IPS-NIHi11 (cell line): Measurements from ENCODE around the gene CARD16.
"Not testable (repeated sequence)": the region's sequence is repeated elsewhere in the genome, so short reads cannot be mapped to it uniquely, and the experiment has no call there.

Experiments used
- DNase-seq: peaks from one replicate; pipeline ENCODE4 v3.0.0; 2012; ENCODE audit warnings: mixed read lengths, low spot score

The CARD16 gene

GRCh38 chr11:105049481-105049880 lies 4.3 kb upstream of the CARD16 start:
- no peak for DNase-seq

- DNase-seq, result peak; percentile 9
Observed at GRCh38 chr11:105046898-105047579, 1.9 kb upstream of the CARD16 start.

GRCh38 chr11:105045676-105046296 lies 651 bp upstream of the CARD16 start:
- no peak for DNase-seq

DNA sequence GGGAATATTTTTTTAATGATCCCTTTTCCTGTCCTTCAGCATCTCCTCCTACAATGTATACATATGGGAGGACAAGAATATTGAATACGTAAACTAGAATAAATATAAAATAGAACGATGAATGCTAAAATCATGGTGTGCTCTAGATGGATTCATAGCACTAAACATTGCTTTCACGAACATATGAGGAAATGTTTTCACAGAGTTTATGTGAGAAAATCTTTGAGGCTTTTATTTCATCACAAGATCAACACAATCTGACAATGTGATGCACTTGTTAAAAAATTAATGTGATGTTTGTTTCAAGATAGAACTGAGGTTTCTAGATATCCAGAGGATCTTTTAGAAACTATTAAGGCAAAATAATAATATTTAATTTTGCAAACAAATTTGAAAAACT lies 3.0 kb downstream of the CARD16 start:
- no peak for DNase-seq

DNA sequence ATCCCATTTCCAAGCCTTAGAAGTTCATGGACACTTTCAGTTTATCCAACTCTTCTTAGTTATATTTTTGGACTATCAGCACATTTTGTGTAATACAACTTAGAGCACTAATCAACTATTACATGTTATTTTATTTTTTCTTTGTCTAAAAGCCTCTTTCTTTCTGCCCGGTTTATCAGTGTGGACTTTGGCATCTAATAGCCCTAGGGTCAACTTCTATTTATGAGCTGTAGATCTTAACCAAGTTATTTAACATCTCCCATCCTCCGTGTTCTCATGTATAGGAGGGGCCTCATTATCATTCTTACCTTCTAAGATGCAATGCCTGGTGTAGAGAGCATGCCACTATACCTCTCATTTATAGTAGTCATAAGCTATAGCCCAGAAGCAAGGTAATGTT lies 4.4 kb downstream of the CARD16 start:
- DNase-seq, result no peak

DNA sequence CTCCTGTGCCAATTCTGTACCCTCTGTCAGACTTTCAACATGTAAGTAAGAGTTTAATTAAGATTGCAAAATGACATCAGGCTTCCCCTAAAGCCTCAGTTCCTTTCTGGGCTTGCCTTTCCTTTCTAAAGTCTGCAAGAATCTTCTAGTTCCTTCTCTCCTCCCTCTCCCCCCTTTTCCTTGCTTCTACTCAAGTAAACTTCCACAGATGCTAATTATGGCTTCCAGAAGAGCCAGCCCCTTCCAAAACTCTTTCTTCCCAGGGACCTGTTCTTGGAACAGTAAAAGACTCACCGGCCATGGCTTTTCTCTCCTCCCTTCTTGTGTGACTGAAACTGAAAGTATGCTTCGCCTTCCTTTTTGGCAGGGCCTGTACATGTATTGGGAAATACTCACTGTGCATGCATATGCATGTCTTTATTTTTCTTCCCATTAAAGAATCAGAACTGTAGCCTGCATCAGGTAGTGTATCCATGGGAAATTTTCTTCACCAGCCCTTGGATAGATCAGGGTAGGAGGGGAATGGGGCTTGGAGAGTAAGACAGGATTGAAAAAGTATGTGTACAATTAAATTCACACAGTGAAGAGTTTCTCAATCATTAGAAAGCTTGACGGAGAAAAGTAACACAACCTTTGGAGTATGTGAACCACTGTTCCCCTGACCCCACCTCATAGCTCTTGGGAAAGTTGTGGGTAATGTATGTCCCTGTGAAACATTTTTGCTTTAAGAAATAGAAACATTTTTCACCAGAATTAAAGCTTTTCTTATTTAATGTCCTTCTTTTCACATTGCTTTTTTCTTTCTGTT lies 10.1 kb downstream of the CARD16 start, which contains the start of gene CASP1:
TSS of gene CASP1 (minus strand) at position 332 of the 808 bp plus-strand sequence. CDS start at position 301, 31 bp downstream.
- no peak for DNase-seq

DNA sequence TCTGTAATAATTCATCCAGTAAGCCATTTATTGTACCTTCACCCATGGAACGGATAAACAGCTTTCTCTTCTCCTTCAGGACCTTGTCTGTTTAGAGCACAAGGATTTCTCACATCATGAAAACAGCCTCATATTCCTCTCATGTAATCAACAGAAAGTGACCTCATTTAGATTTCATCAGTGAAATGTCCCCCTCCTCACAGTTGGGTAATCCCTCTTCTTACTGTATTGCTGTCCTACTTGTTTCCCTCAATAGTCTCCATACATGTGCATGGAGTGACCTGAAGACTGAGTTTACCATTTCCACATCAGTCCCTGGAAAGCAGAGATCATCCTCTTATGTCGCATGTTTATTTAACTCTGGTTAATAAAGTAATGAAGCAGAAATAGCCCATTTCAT lies 10.7 kb downstream of the CARD16 start:
- DNase-seq, result not testable (repeated sequence)

DNA sequence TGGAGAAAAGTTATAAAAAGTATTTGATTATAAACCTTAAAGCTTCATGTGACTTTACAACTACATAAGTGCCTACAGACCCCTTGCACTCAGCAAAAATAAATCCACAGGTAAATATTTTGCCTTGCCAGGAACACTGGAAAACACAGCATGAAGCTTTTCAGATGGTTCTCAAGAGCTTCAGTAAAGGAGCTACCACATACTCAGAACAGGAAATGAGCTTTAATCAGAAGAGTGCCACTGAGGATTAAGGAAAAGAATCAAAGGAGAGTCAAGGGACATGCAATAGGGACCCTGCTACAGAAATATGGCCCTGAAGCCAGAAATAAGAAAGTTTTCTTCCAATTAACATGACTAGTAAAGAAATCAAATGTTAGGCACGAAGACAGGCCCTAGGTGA lies 11.4 kb downstream of the CARD16 start:
- DNase-seq, result no peak

DNA sequence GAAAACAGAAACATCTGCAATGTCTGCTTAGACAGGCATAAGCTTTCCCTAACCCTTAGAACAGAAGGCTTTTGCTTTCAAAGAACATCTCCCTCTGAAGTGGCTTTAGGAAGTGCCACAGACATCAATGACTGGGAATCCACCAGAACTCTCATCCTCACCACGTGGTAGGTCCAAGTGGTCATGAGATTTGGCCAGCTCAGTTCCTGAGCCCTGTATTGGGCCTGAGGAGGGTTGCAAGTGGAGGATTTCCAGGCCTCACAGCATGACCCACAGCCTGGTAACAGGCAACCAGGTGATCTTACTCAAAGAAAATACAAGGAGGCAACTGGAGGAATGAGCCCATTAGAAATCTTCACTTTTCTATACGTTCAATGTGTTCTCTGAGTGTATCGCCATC lies 11.8 kb downstream of the CARD16 start:
- no peak for DNase-seq

DNA sequence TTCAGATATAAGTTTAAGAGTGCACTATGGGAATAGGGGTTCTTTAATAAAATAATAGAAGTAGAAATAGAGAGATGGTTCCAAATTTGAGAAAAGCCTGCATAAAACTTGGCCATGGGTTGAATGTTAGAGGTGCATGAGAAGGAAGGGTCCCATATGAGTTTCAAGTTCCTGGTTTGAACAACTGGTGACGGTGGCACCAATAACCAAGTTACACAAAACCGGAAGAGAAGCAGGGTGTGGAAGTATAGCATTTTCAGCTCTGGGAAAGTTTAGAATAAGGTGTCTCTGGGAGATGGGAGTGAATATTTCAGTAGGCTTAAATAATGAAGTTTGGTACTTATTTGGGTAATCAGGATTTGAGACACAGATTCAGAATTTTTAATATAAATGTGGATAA lies 12.6 kb downstream of the CARD16 start:
- no peak for DNase-seq

DNA sequence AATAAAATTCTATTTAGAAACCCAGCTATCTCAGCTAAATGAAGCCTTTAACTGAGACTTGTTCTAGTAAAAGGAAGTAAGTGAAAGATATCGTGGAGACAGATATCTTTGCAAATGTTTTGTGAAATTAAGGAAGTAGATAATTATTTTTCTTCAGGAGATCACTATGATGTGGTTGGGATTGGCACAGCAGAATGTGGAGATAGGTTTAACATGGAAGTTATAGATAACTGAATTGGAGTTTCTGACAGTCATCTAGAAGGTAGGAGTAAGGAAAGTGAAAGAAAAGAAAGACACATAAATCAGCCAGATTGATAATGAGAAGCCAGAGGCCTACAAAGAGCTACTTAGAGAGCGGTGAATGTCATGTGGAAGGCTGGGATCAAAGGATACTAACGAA lies 17.5 kb downstream of the CARD16 start:
- no peak for DNase-seq

GRCh38 chr11:105024394-105024793 lies 20.7 kb downstream of the CARD16 start:
- DNase-seq, result no peak

DNA sequence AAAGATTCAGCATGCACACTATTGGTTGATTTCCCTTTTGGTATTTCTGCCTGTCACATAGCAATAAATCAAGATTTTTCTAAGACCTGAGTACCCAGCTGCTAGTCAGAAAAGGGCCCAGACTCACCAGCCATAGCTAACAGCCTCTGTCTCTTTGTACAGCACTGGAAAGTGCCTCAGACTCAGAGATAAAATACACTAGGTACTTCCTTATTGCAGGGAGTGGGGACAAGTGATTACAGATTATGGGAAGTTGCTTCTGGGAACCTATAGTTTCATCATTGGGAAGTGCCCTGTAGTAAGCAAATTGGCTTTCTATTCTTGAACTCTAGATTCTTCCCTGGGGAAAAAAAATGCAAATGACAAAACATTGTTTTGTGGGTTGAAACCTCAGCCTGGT lies 22.1 kb downstream of the CARD16 start, which contains the start of gene CASP5:
TSS of gene CASP5 (minus strand) at position 166 of the 400 bp plus-strand sequence. CDS start at position 134, 32 bp downstream.
- DNase-seq, result no peak

GRCh38 chr11:105022527-105022926 lies 22.6 kb downstream of the CARD16 start:
- DNase-seq, result no peak

DNA sequence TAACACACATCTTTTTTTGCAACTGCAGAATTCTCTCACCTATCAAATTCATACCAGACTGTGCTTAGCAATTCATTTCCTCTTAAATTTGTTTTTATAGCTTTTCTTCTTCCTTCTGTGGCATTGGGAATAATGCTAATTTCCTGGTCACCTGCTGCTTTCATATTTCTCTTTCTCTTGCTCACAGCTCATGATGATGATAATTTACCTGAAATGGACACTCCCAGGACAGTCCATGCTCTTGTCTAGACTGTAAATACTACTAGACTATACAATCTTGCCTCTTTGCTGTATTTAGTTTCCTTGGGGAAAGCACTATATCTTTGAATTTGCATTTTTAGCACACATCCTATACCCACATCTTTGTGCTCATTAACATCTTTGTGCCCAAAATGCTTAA lies 37.7 kb downstream of the CARD16 start:
- DNase-seq, result no peak

DNA sequence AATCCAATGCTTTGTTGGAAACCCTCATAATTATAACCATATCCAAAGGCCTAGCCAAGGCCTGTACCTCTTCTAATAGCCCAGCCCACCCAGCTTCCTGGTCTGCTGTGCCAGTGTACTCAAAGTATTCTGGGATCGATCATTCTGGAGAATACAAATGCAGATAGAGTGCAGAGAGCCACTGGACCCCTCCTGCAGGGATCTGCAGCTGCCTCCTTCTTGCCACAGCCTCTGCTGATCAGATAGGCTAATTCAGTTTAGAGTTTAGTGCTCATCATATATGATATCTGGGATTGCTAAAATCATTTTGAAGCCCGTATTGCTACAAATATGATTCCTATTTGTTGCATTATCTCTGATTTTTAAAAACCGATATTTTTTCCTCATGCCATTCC lies 39.7 kb downstream of the CARD16 start:
- DNase-seq, result no peak

DNA sequence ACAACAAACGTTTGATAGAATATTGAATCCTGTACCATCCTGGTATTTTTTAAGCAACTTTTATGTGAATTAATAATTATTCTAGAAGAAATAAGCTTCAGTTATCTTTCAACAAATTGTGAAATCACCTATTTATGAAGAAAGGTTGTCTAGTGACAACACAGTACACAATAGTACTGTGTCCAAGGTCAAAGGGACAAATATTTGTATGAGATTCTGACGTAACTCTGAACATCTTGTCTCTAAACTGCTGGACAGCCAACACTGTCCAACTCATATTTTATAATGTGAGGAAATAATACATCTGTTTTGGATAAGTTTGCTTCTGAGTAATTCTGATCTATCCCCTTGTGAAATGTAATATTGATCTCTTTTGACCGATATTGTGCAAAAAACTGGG lies 41.1 kb downstream of the CARD16 start:
- DNase-seq, result no peak

GRCh38 chr11:105003151-105003550 lies 42.0 kb downstream of the CARD16 start:
- no peak for DNase-seq

- peak; percentile 53 for DNase-seq
Observed at GRCh38 chr11:105000797-105001196, 44.3 kb downstream of the CARD16 start.

- peak; percentile 14 for DNase-seq
Observed at GRCh38 chr11:105000167-105000566, 45.0 kb downstream of the CARD16 start.

- no peak for DNase-seq
Observed at GRCh38 chr11:104999721-105000120, 45.4 kb downstream of the CARD16 start.

DNA sequence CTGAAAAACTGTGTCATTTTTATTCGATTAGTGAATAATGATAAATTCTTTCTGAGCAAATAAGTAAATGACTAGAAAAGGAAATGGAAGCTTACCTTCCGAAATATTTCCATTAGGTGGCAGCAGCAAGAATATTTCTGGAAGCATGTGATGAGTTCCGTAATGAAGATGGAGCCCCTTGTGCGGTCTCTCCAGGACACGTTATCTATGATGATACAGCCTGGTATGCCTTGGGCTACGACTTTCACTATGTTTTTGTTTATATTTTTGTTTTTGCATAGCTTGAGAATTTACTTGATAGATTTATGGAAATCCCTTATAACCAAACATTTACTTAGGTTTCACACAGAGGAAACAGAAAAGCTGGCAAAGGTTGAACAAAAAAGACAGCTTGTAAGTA lies 47.8 kb downstream of the CARD16 start:
- DNase-seq, result no peak

GRCh38 chr11:104995001-104995408 lies 50.1 kb downstream of the CARD16 start:
- no peak for DNase-seq
